Activated gamma-delta T cell treated with Interleukin-2 at 50 U/mL for 16 hours (primary cell): ENCODE data around the gene MRPS27.
"Not testable (repeated sequence)": the region's sequence is repeated elsewhere in the genome, so short reads cannot be mapped to it uniquely, and the experiment has no call there.

Source experiments
- DNase-seq: peaks from one replicate; pipeline ENCODE4 v3.0.0-alpha.2; 2020

The MRPS27 gene

GRCh38 chr5:72324189-72324825 is 4.3 kb upstream of the MRPS27 start:
- no peak for DNase-seq

- not testable (repeated sequence) for DNase-seq
Measured at GRCh38 chr5:72319435-72319975, 535 bp downstream of the MRPS27 start.

- DNase-seq = no peak
Measured at GRCh38 chr5:72314571-72315172, 5.4 kb downstream of the MRPS27 start.

- no peak for DNase-seq
Measured at GRCh38 chr5:72313141-72313540, 6.9 kb downstream of the MRPS27 start.

- no peak for DNase-seq
Measured at GRCh38 chr5:72308853-72309191, 11.2 kb downstream of the MRPS27 start.

- DNase-seq = peak; percentile 93
Measured at GRCh38 chr5:72307968-72308852, 11.8 kb downstream of the MRPS27 start.

GRCh38 chr5:72307573-72307967 is 12.5 kb downstream of the MRPS27 start:
- DNase-seq = no peak

- no peak for DNase-seq
Measured at GRCh38 chr5:72305194-72306142, 14.6 kb downstream of the MRPS27 start.

GRCh38 chr5:72302171-72302570 is 17.9 kb downstream of the MRPS27 start:
- DNase-seq = no peak

- DNase-seq = no peak
Measured at GRCh38 chr5:72301557-72301956, 18.5 kb downstream of the MRPS27 start.

- no peak for DNase-seq
Measured at GRCh38 chr5:72300590-72301339, 19.3 kb downstream of the MRPS27 start.

GRCh38 chr5:72298711-72299110 is 21.3 kb downstream of the MRPS27 start:
- no peak for DNase-seq

GRCh38 chr5:72298136-72298535 is 21.9 kb downstream of the MRPS27 start:
- DNase-seq = not testable (repeated sequence)

- no peak for DNase-seq
Measured at GRCh38 chr5:72296256-72296655, 23.8 kb downstream of the MRPS27 start.

GRCh38 chr5:72295539-72295938 is 24.5 kb downstream of the MRPS27 start:
- DNase-seq = no peak

- no peak for DNase-seq
Measured at GRCh38 chr5:72294473-72294872, 25.6 kb downstream of the MRPS27 start.

GRCh38 chr5:72293495-72294055 is 26.5 kb downstream of the MRPS27 start:
- DNase-seq = no peak

GRCh38 chr5:72292411-72292810 is 27.6 kb downstream of the MRPS27 start:
- DNase-seq = no peak

- DNase-seq = no peak
Measured at GRCh38 chr5:72291601-72292000, 28.4 kb downstream of the MRPS27 start.

- no peak for DNase-seq
Measured at GRCh38 chr5:72290356-72291133, 29.5 kb downstream of the MRPS27 start.

- no peak for DNase-seq
Measured at GRCh38 chr5:72288924-72289323, 31.1 kb downstream of the MRPS27 start.
